Fibroblast of lung (primary cell): ENCODE data around the gene IFRD1. TPM values are rescaled to one million over a fixed set of nuclear protein-coding genes. Genes with fewer than 3 reads are reported as not detected.

ENCODE experiments used
- DNase-seq, 2 donors: peaks; one replicate each; pipeline versions ENCODE4 v3.0.0 to v3.0.0-alpha.2; 2010; ENCODE audit warnings: low read depth in 2 of 2
- H2AFZ ChIP-seq: 2 replicates; pipeline ENCODE4 v1.5.1; 2012; ENCODE audit warnings: low read length, control low read depth, inconsistent platforms
- H3K27ac ChIP-seq: 2 replicates; pipeline ENCODE4 v1.5.1; 2011; ENCODE audit warnings: low read length, control low read depth; ENCODE audit not compliant: insufficient read depth
- H3K27me3 ChIP-seq: 2 replicates; pipeline ENCODE4 v1.5.1; 2011; ENCODE audit warnings: mild to moderate bottlenecking, low read length; ENCODE audit not compliant: control insufficient read depth, insufficient read depth
- H3K36me3 ChIP-seq: 2 replicates; pipeline ENCODE4 v1.5.1; 2011; ENCODE audit warnings: low read length; ENCODE audit not compliant: control insufficient read depth, insufficient read depth
- H3K4me1 ChIP-seq: 2 replicates; pipeline ENCODE4 v1.5.1; 2011; ENCODE audit warnings: low read length; ENCODE audit not compliant: control insufficient read depth, insufficient read depth; ENCODE audit errors: extremely low read depth
- H3K4me2 ChIP-seq: 2 replicates; pipeline ENCODE4 v1.5.1; 2011; ENCODE audit warnings: low read length, control low read depth; ENCODE audit not compliant: insufficient read depth; ENCODE audit errors: extremely low read depth
- H3K4me3 ChIP-seq, 4 experiments: fragments of 200-600 bp in 1 of 4; sonication (generic) in 1 of 4; replicated peaks in 1 of 4; 2 replicates each; pipeline ENCODE4 v1.5.1; 2011 to 2016; ENCODE audit warnings: low read length in 4 of 4, low read depth in 3 of 4, mild to moderate bottlenecking in 3 of 4, control low read depth in 2 of 4, inconsistent platforms in 1 of 4, mixed read lengths in 1 of 4; ENCODE audit not compliant: insufficient read depth in 1 of 4; ENCODE audit errors: control extremely low read depth in 1 of 4
- H3K79me2 ChIP-seq: 2 replicates; pipeline ENCODE4 v1.5.1; 2012; ENCODE audit warnings: mild to moderate bottlenecking, low read length, inconsistent platforms; ENCODE audit not compliant: control insufficient read depth, insufficient read depth
- H3K9ac ChIP-seq: 2 replicates; pipeline ENCODE4 v1.5.1; 2011; ENCODE audit warnings: mild to moderate bottlenecking, low read length, control low read depth; ENCODE audit not compliant: insufficient read depth
- H3K9me3 ChIP-seq: 2 replicates; pipeline ENCODE4 v1.5.1; 2012; ENCODE audit warnings: low read depth, low read length; ENCODE audit not compliant: control insufficient read depth, insufficient read depth
- H4K20me1 ChIP-seq: 2 replicates; pipeline ENCODE4 v1.5.1; 2011; ENCODE audit warnings: low read length; ENCODE audit not compliant: control insufficient read depth, insufficient read depth; ENCODE audit errors: extremely low read depth
- EZH2 ChIP-seq: IDR thresholded peaks from 2 replicates; pipeline ENCODE4 v1.5.1; 2012; ENCODE audit warnings: low read length, control low read depth, mild to moderate bottlenecking; ENCODE audit errors: missing control alignments
- polyA plus RNA-seq, 2 donors: library from polyadenylated mRNA; depleted of rRNA in 1 of 2; stranded (reverse) in 1 of 2; unstranded in 1 of 2; fragments of >200 nt; gene quantifications; 2 replicates each; pipeline ENCODE4 v1.2.1, GENCODE V29; 2011 to 2012; ENCODE audit warnings: missing spikeins in 1 of 2
- total RNA-seq: library from RNA; depleted of rRNA; stranded (reverse); fragments of >200 nt; gene quantifications from 2 replicates; pipeline ENCODE4 v1.2.1, GENCODE V29; 2014
- TF ChIP-seq, protein P1 (sequence below), 2 donors: IDR thresholded peaks in 1 of 2; conservative IDR thresholded peaks in 1 of 2; 1 replicate in 1 of 2; 2 replicates in 1 of 2; pipeline ENCODE4 v1.5.1; 2011 to 2012; ENCODE audit warnings: low read length in 2 of 2, control low read depth in 1 of 2, inconsistent platforms in 1 of 2, low read depth in 1 of 2, mild to moderate bottlenecking in 1 of 2

The IFRD1 gene
- total and polyA plus RNA-seq, 2 donors (not counting 1 experiment from before 2014, with no cell fraction given): 42.6 to 127 TPM

GRCh38 chr7:112495156-112495788, 45.0 kb downstream of the IFRD1 start:
- no peak for DNase-seq
- Histone ChIP-seq H3K27ac (no peak overlapping the region), H3K4me2 (no peak overlapping the region), H2AFZ (no peak overlapping the region), H3K4me1 (no peaks in the 10 kb centered on the region), H3K27me3 (no peaks in the 10 kb centered on the region), H3K9me3 (no peaks in the 10 kb centered on the region), H3K9ac (no peak overlapping the region), H4K20me1 (no peaks in the 10 kb centered on the region), H3K36me3 (no peaks in the 10 kb centered on the region), H3K79me2 (no peaks in the 10 kb centered on the region), H3K4me3 (no peak overlapping the region)
- TF ChIP-seq, protein P1, sequence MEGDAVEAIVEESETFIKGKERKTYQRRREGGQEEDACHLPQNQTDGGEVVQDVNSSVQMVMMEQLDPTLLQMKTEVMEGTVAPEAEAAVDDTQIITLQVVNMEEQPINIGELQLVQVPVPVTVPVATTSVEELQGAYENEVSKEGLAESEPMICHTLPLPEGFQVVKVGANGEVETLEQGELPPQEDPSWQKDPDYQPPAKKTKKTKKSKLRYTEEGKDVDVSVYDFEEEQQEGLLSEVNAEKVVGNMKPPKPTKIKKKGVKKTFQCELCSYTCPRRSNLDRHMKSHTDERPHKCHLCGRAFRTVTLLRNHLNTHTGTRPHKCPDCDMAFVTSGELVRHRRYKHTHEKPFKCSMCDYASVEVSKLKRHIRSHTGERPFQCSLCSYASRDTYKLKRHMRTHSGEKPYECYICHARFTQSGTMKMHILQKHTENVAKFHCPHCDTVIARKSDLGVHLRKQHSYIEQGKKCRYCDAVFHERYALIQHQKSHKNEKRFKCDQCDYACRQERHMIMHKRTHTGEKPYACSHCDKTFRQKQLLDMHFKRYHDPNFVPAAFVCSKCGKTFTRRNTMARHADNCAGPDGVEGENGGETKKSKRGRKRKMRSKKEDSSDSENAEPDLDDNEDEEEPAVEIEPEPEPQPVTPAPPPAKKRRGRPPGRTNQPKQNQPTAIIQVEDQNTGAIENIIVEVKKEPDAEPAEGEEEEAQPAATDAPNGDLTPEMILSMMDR (conservative IDR thresholded peaks at IDR 0.05 in 1 of 2, IDR thresholded peaks at IDR 0.05 in 1 of 2; ENCODE audit: low read depth in 1 of 2, low read length in 2 of 2): no peak
- no peak for TF ChIP-seq EZH2

GRCh38 chr7:112495810-112496462, 45.7 kb downstream of the IFRD1 start:
- Histone ChIP-seq H3K9me3 (no peaks in the 10 kb centered on the region), H3K36me3 (no peaks in the 10 kb centered on the region), H3K4me1 (no peaks in the 10 kb centered on the region), H3K4me2 (no peak overlapping the region), H4K20me1 (no peaks in the 10 kb centered on the region), H3K4me3 (no peak overlapping the region), H2AFZ (no peak overlapping the region), H3K27me3 (no peaks in the 10 kb centered on the region), H3K9ac (no peak overlapping the region), H3K27ac (no peak overlapping the region), H3K79me2 (no peaks in the 10 kb centered on the region)
- peak; percentile 55 to 81 for DNase-seq
- no peak for TF ChIP-seq EZH2
- TF ChIP-seq, protein P1 (conservative IDR thresholded peaks at IDR 0.05 in 1 of 2, IDR thresholded peaks at IDR 0.05 in 1 of 2; ENCODE audit: low read depth in 1 of 2, low read length in 2 of 2): peak; percentile 64

- Histone ChIP-seq H3K4me3 (no peak overlapping the region), H2AFZ (no peak overlapping the region), H3K79me2 (no peaks in the 10 kb centered on the region), H3K27me3 (no peaks in the 10 kb centered on the region), H4K20me1 (no peaks in the 10 kb centered on the region), H3K9me3 (no peaks in the 10 kb centered on the region), H3K9ac (no peak overlapping the region), H3K4me2 (no peak overlapping the region), H3K4me1 (no peaks in the 10 kb centered on the region), H3K36me3 (no peaks in the 10 kb centered on the region), H3K27ac (no peak overlapping the region)
- no peak for DNase-seq
- TF ChIP-seq EZH2: no peak
- TF ChIP-seq, protein P1 (conservative IDR thresholded peaks at IDR 0.05 in 1 of 2, IDR thresholded peaks at IDR 0.05 in 1 of 2; ENCODE audit: low read depth in 1 of 2, low read length in 2 of 2): no peak
Observed at GRCh38 chr7:112497481-112497880, 47.2 kb downstream of the IFRD1 start.
